ENCODE data around the gene ATP2A3.

The ATP2A3 gene

GRCh38 chr17:3890082-3890877 lies 74.0 kb downstream of the ATP2A3 start:
- no peak for DNase-seq (ENCODE audit: low spot score)

GRCh38 chr17:3889325-3890012 lies 74.8 kb downstream of the ATP2A3 start:
- DNase-seq (ENCODE audit: low spot score) = no peak

- no peak for DNase-seq (ENCODE audit: low spot score)
These were observed 75.7 kb downstream of the ATP2A3 start for GRCh38 chr17:3888343-3889171.

DNA sequence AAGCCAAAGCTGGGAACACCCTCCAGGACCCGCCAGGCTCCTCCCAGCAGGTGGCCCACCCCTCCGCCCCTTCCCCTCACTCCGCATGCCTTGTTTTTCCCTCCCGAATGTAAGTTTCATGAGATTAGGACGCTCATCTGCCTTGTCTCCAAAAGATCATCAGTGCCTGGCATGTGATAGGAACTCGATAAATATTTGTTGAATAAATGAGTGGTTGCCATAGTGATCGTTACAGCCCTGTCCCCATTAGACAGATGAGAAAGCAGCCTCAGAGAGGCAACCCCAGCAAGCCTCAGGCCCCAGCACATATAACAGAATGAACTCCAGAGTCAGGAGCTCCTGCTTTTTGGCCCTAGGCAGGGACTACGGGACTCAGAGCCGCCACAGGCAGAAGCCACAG lies 76.4 kb downstream of the ATP2A3 start:
- peak; percentile 12 for DNase-seq (ENCODE audit: low spot score)

GRCh38 chr17:3887394-3887793 lies 76.8 kb downstream of the ATP2A3 start:
- DNase-seq (ENCODE audit: low spot score) = no peak

DNA sequence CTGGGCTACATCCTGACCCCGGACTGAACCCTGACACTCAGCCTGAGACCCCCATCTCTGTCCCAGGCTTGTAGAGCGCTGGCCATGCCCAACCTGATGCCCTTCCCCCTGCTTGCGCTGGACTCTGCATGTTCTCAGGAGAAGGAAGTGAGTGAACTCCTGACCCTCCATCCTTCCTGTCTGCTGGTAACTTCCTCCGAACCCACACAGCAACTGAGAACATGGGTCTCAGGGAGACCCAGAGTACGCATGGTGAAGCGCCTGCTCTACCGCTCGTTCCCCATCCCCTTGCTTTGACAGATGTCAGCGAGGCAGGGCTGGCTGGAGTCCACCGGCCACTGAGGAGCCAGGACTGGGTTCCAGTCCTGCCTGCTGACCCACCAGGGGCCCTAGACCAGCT lies 77.5 kb downstream of the ATP2A3 start:
- peak; percentile 16 for DNase-seq (ENCODE audit: low spot score)

DNA sequence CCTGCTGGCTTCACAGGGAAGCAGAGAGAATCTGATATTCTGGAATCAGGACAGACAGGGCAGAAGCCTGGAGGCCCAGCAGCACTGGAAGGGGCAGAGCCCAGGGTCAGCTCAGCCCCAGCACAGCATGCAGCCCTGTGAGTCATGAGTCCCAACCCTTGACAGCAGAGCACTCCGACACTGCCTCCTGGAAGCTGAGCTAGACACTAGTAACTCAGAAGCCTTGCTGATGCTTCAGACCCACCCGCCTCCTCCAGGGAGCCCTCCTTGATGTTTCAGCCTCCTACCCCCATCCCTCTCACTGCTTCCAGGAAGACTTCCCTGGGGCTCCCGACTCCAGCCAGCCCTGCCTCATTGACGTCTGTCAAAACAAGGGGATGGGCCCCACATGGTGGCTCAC lies 78.3 kb downstream of the ATP2A3 start:
- no peak for DNase-seq (ENCODE audit: low spot score)

- DNase-seq (ENCODE audit: low spot score) = no peak
These were observed 79.0 kb downstream of the ATP2A3 start for GRCh38 chr17:3885271-3885670.

- no peak for DNase-seq (ENCODE audit: low spot score)
These were observed 80.0 kb downstream of the ATP2A3 start for GRCh38 chr17:3884188-3884587.

- no peak for DNase-seq (ENCODE audit: low spot score)
These were observed 82.0 kb downstream of the ATP2A3 start for GRCh38 chr17:3882276-3882675.

- no peak for DNase-seq (ENCODE audit: low spot score)
These were observed 83.3 kb downstream of the ATP2A3 start for GRCh38 chr17:3880983-3881382.

DNA sequence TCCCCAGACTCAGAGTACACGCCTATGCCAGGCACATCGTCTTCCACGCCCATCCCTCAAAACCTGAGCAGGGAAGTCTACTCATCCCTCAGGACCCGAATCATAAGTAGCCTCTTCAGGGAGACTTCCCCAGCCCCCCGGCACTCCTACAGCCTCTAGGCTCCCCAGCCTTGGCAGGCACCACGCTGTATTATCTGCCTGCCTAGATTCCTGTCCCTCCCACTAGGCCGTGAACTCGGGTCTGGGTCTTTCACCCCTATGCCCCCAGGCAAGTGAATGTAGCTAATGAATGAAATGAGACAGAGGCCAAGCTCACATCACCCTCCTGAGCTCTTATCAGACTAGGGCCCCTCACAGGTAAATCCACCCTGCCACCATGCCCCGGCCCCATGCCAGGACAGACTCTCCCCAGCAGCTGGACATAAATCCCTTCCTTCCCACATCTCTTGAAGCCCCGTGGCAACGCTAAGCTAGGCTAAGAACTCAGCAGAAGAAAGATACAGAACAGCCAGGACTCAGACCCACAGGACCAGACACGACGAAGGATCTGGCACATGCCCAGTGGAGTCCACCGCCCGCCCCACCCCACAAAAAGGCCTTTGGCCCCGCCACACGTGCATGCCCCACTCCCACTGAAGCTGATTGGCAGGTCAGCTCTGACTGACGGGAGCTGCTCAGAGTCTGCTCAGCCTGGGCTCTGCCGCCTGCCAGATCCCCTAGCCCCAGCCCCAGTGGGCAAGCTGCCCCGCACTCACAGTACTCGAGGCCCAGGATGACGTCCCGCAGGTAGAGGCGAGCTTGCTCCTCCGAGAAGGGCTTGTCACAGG lies 84.4 kb downstream of the ATP2A3 start:
- DNase-seq (ENCODE audit: low spot score) = no peak

DNA sequence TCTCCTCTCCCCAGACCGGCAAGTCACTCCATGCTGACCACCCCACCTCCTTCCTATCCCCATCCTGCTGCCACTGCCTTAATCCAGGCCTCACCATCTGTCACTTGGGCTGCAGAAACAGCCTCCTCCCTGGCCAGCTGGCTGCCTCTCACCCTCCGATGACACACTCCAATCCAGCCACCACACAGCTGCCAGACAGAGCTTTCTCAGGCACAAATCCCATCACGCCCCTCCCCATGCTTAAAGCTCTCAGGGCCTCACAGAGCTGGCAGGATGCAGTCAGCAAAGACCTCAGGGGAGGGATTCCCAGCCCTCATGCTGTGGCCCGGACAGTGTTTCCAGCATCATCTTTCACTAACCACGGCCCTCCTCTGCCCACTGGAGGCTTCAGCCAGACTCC lies 85.1 kb downstream of the ATP2A3 start:
- no peak for DNase-seq (ENCODE audit: low spot score)

DNA sequence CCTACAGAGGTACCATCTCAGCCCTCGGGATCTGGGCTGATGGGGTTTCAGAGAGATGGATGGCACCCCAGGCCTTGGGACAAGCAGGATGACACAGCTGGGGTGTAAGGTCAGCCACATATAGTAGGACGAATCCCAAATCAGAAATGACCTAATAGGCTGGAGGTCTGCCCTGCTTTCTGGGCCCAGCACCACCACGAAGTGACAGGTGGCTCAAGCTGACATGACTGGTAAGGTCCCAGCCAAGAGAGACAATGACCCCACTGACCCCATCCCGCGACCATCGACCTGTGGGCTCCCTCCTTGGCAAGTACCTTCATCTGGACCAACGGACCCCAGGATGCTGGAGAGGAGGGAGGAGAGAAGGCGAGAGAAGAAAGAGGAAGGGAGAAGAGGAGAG lies 87.0 kb downstream of the ATP2A3 start:
- no peak for DNase-seq (ENCODE audit: low spot score)

- no peak for DNase-seq (ENCODE audit: low spot score)
These were observed 88.9 kb downstream of the ATP2A3 start for GRCh38 chr17:3875317-3875716.

Data from CD4-positive, alpha-beta T cell treated with Interleukin-15 for 4 hours (primary cell).